DOHH2 (cell line): Measurements from ENCODE around the gene ZMIZ2.
"Not testable (repeated sequence)": the region's sequence is repeated elsewhere in the genome, so short reads cannot be mapped to it uniquely, and the experiment has no call there.

Experiments
- CTCF ChIP-seq: fragments of 200-600 bp; sonication (generic); IDR thresholded peaks from one replicate; pipeline ENCODE4 v1.5.1; 2014; ENCODE audit warnings: antibody characterized with exemption, mild to moderate bottlenecking, low read depth, low read length; ENCODE audit not compliant: poor library complexity, severe bottlenecking
- EZH2phosphoT487 ChIP-seq: fragments of 200-600 bp; sonication (generic); IDR thresholded peaks from 2 replicates; pipeline ENCODE4 v1.6.1; 2017; ENCODE audit warnings: borderline replicate concordance, mild to moderate bottlenecking, antibody characterized with exemption, low read length, moderate library complexity, mixed read lengths

DNA sequence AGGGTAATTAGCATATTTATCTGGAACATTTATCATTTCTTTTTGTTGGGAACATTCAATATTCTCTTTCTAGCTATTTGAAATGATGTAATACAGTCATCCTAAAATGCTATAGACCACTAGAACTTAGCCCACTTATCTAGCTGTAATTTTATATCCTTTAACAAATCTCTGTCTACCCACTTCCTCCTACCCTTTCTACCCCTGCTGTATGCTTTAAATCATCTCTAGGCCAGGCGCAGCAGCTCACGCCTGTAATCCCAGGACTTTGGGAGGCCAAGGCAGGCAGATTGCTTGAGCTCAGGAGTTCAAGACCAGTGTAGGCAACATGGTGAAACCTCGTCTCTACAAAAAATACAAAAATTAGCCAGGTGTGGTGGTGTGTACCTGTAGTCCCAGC lies 25.8 kb downstream of the ZMIZ2 start:
- TF ChIP-seq CTCF, EZH2phosphoT487: not testable (repeated sequence)
